Measurements from ENCODE around the gene KCND1.

Gene KCND1

DNA sequence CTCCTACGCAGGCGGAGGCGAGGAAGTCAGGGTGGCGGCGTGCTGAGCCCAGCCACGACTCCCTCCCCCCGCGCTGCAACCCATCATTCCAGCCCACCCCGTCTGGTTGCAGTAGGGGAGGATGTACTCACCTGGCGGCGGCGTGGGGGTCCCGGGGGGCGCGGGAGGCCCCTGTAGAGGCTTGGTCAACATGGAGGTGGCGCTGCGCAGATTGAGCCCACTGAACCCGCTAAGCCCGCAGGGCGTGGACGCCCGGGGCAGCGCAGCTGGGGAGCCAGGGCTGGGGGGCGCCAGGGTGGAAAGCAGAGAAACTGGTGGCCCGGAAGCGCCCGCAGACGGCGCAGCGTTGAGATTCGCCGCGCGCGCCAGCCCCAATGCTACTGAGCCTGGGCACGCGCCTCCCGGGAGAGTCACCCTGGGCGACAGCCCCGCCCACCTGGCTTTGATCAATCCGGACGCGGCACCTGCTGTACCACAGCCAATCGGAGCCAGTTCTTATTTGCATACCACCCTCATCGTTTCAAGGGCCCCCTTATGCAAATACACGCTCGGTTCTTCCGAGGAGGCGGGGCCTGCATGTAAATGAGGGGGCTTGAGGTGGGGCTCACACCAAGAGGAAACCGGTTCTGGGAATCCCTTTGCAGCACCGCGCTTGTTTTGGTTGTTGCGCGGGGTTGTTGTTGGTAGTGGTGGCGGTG is 52.9 kb downstream of the KCND1 start, which contains the start of gene PIM2 (continued):
- TF ChIP-seq ZNF529 (tag by site-specific recombination; IDR thresholded peaks at IDR 0.05; ENCODE audit: insufficient replicate concordance): no peak
- peak; percentile 48 for TF ChIP-seq ZBTB17 (tag by site-specific recombination; IDR thresholded peaks at IDR 0.05)
- TF ChIP-seq ZNF324 (tag by site-specific recombination; IDR thresholded peaks at IDR 0.05): 0 out of 2 replicates have a peak, but pooled peaks have one; percentile 18
- TF ChIP-seq TCF7L2 (IDR thresholded peaks at IDR 0.05; ENCODE audit: borderline replicate concordance, low read depth, low read length): no peak
- TF ChIP-seq ZBTB21 (tag by site-specific recombination; IDR thresholded peaks at IDR 0.05): no peak
- no peak for TF ChIP-seq ZNF184 (tag by site-specific recombination; IDR thresholded peaks at IDR 0.05)

DNA sequence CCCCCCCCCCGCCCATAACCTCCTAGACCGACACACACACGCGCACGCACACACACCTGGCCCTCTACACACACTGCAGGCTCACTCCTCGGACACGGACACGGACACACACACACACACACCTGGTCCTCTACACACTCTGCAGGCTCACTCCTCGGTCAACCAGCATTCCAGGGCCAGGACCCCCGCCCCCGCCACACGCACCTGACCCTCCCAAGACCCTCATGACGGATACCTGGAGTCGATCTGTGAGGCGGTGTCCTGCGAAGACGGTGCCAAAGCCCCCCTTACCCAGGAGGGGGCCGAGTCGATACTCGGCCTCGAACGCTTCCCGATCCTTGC is 53.4 kb downstream of the KCND1 start:
- 0 out of 2 replicates have a peak, but pooled peaks cover 3% of the 10 kb centered on the region for H3K4me1 ChIP-seq (ENCODE audit: control insufficient read depth, insufficient read depth, low read length)
- peak; percentile 76 for TF ChIP-seq ZSCAN4 (tag by site-specific recombination; IDR thresholded peaks at IDR 0.05)
- TF ChIP-seq ZNF175 (tag by site-specific recombination; IDR thresholded peaks at IDR 0.05): no peak
- ChIA-PET POLR2A (no interaction called here), CTCF (interaction anchor here (0.7 kb wide), 1 partner anchor 238 kb away, joined by 5 read pairs; no protein-coding TSS in a partner anchor)
- H3K4me3 ChIP-seq (ENCODE audit: low read depth, low read length): peak overlapping the region; percentile 60
- H3K9me3 ChIP-seq (ENCODE audit: control insufficient read depth, insufficient read depth, low read depth, low read length): no peaks in the 10 kb centered on the region
- H3K36me3 ChIP-seq (ENCODE audit: control insufficient read depth in 2 of 2, insufficient read depth in 1 of 2, low read length in 2 of 2): peaks cover 0 to 48% of the 10 kb centered on the region in 2 experiments; a peak in 2 of 3 replicates
- H3K27ac ChIP-seq (ENCODE audit: extremely low read depth, low read depth, low read length): peak overlapping the region; percentile 58

DNA sequence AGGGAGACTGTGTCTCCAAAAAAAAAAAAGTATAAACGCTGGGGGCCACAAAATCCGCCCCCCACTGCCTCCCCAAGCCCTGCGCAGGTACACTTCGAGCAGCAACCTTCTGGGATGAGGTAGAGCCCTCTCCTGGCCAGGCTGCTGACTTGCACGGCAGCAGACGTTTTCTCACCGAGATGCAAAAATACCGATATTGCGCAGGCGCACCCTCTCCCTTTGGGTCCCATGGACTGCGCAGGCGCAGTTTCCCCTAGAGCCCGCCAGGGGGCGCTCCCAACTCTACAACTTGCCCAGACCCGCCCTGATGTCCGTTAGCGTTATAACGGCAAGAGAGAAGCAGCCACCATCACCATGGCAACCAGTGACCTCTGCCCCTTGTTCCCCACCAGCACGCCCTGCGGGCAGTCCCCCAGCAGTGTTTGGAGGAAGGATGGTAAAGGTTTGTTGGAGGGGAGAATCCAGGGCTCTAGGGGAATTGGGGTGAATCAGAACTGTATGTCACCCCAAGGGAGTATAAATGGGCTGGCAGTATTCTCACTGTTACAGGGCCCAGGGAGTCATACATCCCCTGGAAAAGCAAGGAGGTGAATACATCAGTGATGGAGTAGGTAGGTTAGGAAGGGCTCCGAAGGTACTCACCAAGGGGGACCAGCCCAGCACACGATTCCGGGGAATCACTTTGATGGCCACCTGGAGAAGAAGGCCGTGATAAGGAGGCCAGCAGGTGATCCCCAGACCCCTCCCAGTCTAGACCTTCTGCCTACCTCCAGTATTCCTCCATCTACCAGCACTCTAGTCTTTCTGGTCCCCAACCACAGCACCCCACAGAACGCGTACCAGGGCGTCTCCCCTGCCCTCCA is 54.3 kb downstream of the KCND1 start:
- ChIA-PET CTCF (interaction anchor here (0.6 to 1.3 kb wide), 6 partner anchors 16 to 242 kb away, joined by 3 to 5 read pairs (median 3); partner anchors contain the start of gene HDAC6), POLR2A (no interaction called here)
- H3K4me1 ChIP-seq (ENCODE audit: control insufficient read depth, insufficient read depth, low read length): 0 out of 2 replicates have a peak, but pooled peaks cover 3% of the 10 kb centered on the region
- peaks cover 0 to 46% of the 10 kb centered on the region in 2 experiments; a peak in 2 of 3 replicates for H3K36me3 ChIP-seq (ENCODE audit: control insufficient read depth in 2 of 2, insufficient read depth in 1 of 2, low read length in 2 of 2)
- H3K4me3 ChIP-seq (ENCODE audit: low read depth, low read length): peak overlapping the region; percentile 60
- H3K27ac ChIP-seq (ENCODE audit: extremely low read depth, low read depth, low read length): no peak overlapping the region
- H3K9me3 ChIP-seq (ENCODE audit: control insufficient read depth, insufficient read depth, low read depth, low read length): no peaks in the 10 kb centered on the region
- TF ChIP-seq, protein P1, sequence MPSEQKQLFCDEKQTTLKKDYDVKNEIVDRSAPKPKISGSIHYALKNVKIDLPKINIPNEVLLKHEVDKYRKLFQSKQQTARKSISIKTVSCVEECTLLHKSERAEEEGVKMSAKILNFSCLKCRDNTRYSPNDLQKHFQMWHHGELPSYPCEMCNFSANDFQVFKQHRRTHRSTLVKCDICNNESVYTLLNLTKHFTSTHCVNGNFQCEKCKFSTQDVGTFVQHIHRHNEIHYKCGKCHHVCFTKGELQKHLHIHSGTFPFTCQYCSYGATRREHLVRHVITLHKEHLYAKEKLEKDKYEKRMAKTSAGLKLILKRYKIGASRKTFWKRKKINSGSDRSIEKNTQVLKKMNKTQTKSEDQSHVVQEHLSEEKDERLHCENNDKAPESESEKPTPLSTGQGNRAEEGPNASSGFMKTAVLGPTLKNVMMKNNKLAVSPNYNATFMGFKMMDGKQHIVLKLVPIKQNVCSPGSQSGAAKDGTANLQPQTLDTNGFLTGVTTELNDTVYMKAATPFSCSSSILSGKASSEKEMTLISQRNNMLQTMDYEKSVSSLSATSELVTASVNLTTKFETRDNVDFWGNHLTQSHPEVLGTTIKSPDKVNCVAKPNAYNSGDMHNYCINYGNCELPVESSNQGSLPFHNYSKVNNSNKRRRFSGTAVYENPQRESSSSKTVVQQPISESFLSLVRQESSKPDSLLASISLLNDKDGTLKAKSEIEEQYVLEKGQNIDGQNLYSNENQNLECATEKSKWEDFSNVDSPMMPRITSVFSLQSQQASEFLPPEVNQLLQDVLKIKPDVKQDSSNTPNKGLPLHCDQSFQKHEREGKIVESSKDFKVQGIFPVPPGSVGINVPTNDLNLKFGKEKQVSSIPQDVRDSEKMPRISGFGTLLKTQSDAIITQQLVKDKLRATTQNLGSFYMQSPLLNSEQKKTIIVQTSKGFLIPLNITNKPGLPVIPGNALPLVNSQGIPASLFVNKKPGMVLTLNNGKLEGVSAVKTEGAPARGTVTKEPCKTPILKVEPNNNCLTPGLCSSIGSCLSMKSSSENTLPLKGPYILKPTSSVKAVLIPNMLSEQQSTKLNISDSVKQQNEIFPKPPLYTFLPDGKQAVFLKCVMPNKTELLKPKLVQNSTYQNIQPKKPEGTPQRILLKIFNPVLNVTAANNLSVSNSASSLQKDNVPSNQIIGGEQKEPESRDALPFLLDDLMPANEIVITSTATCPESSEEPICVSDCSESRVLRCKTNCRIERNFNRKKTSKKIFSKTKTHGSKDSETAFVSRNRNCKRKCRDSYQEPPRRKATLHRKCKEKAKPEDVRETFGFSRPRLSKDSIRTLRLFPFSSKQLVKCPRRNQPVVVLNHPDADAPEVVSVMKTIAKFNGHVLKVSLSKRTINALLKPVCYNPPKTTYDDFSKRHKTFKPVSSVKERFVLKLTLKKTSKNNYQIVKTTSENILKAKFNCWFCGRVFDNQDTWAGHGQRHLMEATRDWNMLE (tag by site-specific recombination; conservative IDR thresholded peaks at IDR 0.05; ENCODE audit: low read depth): no peak
- TF ChIP-seq ZNF23 (tag by site-specific recombination; IDR thresholded peaks at IDR 0.05; ENCODE audit: borderline replicate concordance) (no peak), BCL11B (tag by site-specific recombination; IDR thresholded peaks at IDR 0.05; ENCODE audit: low read depth) (peak; percentile 78), GLIS2 (tag by site-specific recombination; IDR thresholded peaks at IDR 0.05) (peak; percentile 60), ZNF121 (tag by site-specific recombination; IDR thresholded peaks at IDR 0.05) (no peak), ZNF155 (tag by site-specific recombination; IDR thresholded peaks at IDR 0.05) (no peak), ZNF133 (tag by site-specific recombination; IDR thresholded peaks at IDR 0.05) (no peak), SCRT2 (tag by site-specific recombination; IDR thresholded peaks at IDR 0.05) (no peak), ELK4 (IDR thresholded peaks at IDR 0.05; ENCODE audit: borderline replicate concordance, low read depth, low read length) (no peak), ZBTB20 (tag by site-specific recombination; IDR thresholded peaks at IDR 0.05) (peak; percentile 43; the same call in 1 of the 2 replicates), ZNF768 (tag by site-specific recombination; IDR thresholded peaks at IDR 0.05) (no peak), ZNF274 (IDR thresholded peaks at IDR 0.05; ENCODE audit: low read length) (no peak), ZNF274 (tag by site-specific recombination; IDR thresholded peaks at IDR 0.05; ENCODE audit: borderline replicate concordance) (no peak)

Measured in HEK293 (cell line).